MM.1S (cell line): ENCODE measurements around the gene EME2.

ENCODE experiments used
- EZH2 ChIP-seq: fragments of 300-600 bp; sonication (generic); optimal IDR thresholded peaks from 2 replicates; pipeline ENCODE3; 2017; ENCODE audit warnings: low read depth, mild to moderate bottlenecking, antibody characterized with exemption, low read length, mixed read lengths
- TF ChIP-seq, protein P1 (sequence below): fragments of 300-600 bp; sonication (generic); IDR thresholded peaks from 2 replicates; pipeline ENCODE4 v1.5.1; 2016; ENCODE audit warnings: antibody characterized with exemption, low read length, mixed read lengths

DNA sequence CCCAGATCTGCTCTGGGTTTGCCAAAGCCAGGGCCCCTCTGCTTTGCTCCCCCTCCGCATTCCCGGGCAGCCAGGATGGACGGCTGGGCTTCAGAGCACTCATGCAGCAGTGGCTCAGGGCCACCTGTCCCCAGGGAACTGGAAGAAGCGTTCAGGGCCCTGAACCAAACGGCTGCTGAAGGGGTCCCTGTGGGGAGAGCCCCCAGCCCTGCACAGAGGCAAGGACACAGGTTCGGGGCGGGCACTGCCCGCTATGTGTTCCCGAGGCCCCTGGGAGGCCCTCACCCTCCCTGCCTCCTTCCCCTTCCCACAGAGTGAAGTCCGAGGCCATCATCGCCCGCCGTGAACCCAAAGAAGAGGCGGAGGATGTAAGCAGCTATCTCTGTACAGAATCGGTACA, 11.7 kb upstream of the EME2 start:
- TF ChIP-seq, protein P1, sequence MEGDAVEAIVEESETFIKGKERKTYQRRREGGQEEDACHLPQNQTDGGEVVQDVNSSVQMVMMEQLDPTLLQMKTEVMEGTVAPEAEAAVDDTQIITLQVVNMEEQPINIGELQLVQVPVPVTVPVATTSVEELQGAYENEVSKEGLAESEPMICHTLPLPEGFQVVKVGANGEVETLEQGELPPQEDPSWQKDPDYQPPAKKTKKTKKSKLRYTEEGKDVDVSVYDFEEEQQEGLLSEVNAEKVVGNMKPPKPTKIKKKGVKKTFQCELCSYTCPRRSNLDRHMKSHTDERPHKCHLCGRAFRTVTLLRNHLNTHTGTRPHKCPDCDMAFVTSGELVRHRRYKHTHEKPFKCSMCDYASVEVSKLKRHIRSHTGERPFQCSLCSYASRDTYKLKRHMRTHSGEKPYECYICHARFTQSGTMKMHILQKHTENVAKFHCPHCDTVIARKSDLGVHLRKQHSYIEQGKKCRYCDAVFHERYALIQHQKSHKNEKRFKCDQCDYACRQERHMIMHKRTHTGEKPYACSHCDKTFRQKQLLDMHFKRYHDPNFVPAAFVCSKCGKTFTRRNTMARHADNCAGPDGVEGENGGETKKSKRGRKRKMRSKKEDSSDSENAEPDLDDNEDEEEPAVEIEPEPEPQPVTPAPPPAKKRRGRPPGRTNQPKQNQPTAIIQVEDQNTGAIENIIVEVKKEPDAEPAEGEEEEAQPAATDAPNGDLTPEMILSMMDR: no peak
- no peak for TF ChIP-seq EZH2
